Esophagus muscularis mucosa (tissue), 3 donors: Measurements from ENCODE around the gene RAB30.

Experiments
- POLR2A ChIP-seq: fragments of 450-650 bp; IDR thresholded peaks from one replicate; pipeline ENCODE4 v1.6.1; 2017; ENCODE audit warnings: antibody characterized with exemption, moderate library complexity, mild to moderate bottlenecking, low read depth
- POLR2AphosphoS5 ChIP-seq, 2 donors: sonication (generic); formaldehyde crosslinking; IDR thresholded peaks; one replicate each; pipeline ENCODE4 v1.6.1; 2017; ENCODE audit warnings: antibody characterized with exemption in 2 of 2
- TF ChIP-seq, protein P1 (sequence below), 3 experiments: fragments of 200-600 bp in 2 of 3; fragments of 450-650 bp in 1 of 3; sonication (generic) in 2 of 3; IDR thresholded peaks; one replicate each; pipeline ENCODE4 v1.5.1; 2017 to 2019; ENCODE audit warnings: antibody characterized with exemption in 3 of 3, mild to moderate bottlenecking in 2 of 3, moderate library complexity in 1 of 3

GRCh38 chr11:82942376-82942775 is 129.3 kb downstream of the RAB30 start:
- TF ChIP-seq POLR2AphosphoS5 (IDR thresholded peaks at IDR 0.05) (no peak), POLR2A (no peak)
- TF ChIP-seq, protein P1, sequence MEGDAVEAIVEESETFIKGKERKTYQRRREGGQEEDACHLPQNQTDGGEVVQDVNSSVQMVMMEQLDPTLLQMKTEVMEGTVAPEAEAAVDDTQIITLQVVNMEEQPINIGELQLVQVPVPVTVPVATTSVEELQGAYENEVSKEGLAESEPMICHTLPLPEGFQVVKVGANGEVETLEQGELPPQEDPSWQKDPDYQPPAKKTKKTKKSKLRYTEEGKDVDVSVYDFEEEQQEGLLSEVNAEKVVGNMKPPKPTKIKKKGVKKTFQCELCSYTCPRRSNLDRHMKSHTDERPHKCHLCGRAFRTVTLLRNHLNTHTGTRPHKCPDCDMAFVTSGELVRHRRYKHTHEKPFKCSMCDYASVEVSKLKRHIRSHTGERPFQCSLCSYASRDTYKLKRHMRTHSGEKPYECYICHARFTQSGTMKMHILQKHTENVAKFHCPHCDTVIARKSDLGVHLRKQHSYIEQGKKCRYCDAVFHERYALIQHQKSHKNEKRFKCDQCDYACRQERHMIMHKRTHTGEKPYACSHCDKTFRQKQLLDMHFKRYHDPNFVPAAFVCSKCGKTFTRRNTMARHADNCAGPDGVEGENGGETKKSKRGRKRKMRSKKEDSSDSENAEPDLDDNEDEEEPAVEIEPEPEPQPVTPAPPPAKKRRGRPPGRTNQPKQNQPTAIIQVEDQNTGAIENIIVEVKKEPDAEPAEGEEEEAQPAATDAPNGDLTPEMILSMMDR (IDR thresholded peaks at IDR 0.05), result no peak
